Globus pallidus (tissue), 1 donor: ENCODE results near the gene RNU4-1.
"Not testable (repeated sequence)": the region's sequence is repeated elsewhere in the genome, so short reads cannot be mapped to it uniquely, and the experiment has no call there.

Experiments used
- DNase-seq: peaks from one replicate; pipeline ENCODE4 v3.0.0-alpha.2; 2015; ENCODE audit warnings: low spot score

Gene RNU4-1

DNA sequence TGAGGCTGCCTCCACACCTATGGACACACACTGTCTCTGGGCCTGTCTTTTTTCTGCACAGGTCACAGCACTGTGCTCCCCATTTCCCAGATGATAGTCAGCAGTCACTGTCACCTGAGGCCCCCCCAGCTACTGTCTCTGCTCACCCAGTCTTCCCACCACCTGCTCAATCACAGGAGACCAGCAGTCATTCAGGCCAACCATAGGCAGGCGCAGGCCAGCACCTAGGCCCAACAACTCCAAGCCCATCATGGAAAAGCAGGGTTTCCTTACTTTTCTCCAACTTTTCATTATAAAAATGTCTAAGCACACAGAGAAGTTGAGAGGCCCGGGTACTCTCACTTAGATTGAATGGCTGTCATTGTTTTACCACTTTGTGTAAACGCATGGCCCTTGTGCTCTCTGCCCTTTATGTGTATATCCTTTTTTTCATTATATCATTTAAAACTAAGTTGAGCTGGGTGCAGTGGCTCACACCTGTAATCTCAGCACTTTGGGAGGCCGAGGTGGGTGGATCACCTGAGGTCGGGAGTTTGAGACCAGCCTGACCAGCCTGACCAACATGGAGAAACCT lies 34.6 kb downstream of the RNU4-1 start:
- DNase-seq: no peak

DNA sequence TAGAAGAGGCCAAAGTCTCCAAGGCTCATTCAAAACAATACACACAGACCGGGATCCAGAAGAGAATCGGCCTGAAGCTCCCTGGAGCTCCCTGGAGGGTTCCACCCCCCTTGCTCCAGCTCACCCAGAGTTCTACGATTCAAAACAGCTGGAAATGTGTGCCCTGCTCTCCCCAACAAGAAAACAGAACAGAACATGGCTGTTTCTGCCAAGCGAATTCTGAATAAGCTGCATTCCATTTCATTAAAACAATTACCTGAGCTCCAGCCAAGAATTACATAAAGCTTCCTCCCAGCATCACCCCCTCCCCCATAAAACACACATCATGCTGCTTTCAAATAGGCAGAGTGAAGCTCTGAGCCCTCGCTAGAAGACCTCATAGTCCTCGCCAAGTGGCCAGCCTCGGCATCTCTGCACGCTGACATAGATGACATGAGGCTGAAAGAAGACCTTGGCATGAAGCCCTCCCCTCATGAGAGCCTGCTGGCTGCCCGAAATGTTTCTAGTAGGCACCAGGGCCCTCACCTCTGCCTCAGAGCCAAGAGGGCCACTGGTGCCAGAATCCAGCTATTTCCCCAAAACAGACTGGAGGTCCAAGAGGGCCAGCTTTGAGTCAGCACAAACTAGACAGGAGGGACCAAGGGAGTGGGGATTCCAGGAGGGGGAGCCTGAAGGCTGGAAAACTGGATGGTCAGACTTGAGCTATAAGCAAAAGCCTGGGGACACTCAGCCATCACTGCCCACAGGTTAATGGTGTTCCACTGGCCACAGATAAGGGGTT lies 35.8 kb downstream of the RNU4-1 start:
- DNase-seq: peak; percentile 66

DNA sequence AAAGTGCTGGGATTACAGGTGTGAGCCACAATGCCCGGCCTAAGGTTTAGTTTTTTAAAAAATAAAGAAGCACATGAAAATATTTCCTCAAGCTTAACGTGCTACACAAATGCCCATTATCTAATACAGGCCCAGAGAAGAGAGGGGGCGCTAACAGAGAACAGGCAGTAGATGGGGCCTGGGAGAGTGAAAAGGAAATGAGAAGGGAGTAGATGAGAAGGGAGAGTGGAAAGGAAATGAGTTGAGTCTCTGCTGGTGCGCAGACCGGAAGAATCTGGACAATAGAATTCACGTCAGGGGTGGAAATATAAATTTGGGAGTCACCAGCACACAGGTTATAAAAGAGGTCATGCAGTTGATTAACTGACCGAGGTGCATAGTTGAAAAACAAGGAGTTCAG lies 38.2 kb downstream of the RNU4-1 start:
- DNase-seq: no peak

DNA sequence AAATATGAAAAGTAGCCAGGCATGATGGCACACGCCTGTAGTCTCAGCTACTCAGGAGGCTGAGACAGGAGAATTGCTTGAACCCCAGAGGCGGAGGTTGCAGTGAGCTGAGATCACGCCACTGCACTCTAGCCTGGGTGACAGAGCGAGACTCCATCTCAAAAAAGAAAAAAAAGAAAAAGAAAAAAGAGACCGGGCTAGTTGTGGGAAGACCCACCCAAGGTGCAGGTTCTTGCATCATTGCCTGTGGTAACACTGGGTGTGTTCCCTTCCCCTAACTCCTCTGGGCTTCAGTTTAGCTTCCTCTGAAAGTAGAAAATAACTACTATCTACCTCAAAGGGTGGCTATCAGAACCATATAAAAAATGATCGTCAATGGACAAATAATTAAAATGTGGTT lies 39.7 kb downstream of the RNU4-1 start:
- not testable (repeated sequence) for DNase-seq

DNA sequence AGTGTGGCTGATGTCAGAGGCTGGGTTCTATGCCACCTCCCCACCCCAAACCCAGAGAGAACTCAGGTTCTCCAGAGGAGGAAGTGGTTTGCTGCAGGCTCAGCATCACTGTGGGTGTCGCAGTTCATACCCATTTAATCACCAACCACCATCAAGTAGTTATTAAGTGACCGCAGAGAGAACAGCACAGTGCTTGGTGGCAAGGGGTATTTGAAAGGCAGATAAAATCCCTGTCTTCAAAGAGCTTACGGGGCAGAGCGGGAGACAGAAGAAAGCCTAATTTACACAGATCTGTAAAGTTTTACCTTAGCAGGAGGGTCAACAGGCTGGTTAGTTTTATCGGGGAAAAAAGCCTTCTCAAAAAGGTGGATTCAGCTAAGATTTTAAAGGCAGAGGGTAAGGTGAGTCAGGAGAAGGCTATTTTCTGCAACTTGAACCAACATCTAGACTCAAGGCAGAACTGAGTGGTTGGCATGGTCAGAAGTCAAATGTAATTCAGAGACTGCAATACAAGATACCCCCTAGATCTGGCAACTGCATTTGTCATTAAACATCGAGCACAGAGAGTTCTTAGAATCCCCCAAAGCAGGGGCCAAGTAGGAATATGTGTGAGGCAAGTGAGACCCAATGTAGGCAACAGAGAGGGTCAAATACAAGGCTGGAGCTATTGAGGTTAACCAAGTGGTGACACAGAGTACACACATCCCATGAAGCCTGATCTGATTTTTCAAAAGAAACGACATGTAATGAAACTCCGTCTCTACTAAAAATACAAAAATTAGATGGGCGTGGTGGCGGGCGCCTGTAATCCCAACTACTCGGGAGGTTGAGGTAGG lies 40.7 kb downstream of the RNU4-1 start:
- DNase-seq: no peak

DNA sequence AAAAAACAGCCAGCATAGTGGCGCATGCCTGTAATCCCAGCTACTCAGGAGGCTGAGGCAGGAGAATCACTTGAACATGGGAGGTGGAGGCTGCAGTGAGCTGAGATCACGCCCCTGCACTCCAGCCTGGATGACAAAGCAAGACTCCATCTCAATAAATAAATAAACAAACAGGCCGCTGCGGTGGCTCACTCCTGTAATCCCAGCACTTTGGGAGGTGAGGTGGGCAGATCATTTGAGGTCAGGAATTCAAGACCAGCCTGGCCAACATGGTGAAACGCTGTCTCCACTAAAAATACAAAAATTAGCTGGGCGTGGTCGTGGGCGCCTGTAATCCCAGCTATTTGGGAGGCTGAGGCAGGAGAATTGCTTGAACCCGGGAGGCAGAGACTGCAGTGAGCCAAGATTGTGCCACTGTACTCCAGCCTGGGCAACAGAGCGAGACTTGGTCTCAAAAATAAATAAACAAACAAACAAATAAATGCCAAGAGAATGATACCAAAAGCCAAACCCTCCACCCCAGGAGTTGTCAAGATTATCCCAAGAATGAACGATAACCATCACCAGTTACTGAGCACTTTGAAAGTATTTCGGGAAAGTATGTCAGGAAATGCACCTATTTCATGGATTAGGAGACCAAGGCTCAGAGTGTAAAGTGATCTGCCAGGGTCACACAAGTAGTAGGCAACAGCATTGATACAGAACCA lies 41.5 kb downstream of the RNU4-1 start:
- DNase-seq: not testable (repeated sequence)

DNA sequence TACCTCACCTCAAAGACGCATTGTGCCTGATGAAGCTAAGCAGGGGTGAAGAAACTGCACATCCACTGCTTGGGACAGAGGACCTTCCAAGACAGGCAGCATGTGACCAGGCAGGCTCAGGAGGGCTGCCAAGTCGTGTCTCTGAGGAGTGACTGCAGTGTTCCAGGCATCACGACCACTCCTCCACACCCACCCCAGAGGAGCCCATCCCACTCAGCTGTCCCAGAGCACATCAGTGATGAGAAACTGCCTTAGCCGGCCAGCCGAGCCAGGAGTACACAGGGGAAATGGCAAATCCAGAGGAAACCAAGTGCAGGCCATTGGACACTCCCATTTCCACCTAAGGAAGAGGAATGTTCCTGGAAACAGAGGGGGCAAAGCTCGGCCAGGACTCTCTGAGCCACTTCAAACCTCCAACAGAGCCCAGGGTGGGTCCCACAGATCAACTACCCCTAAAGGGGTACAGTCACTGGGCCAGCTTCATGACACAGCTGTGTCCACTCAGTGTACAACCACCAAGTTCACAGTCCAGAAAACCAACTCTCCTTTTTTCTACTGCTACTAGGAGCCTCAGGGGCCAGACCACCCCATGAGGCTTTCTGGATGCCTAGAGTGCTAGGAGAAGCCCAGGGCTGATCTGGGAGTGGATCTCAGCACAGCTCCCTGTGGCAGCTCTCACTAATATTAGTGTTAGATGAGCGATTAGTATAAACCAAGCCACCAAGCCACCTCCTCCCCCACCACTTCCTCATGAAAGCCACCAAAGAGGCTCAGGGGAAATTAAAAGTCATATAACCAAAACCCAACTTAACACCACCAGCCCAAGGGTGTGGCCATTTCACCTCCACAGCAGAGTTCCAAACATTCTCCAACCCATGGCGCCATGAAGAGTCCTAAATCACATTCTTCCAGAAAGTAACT lies 42.9 kb downstream of the RNU4-1 start:
- no peak for DNase-seq

DNA sequence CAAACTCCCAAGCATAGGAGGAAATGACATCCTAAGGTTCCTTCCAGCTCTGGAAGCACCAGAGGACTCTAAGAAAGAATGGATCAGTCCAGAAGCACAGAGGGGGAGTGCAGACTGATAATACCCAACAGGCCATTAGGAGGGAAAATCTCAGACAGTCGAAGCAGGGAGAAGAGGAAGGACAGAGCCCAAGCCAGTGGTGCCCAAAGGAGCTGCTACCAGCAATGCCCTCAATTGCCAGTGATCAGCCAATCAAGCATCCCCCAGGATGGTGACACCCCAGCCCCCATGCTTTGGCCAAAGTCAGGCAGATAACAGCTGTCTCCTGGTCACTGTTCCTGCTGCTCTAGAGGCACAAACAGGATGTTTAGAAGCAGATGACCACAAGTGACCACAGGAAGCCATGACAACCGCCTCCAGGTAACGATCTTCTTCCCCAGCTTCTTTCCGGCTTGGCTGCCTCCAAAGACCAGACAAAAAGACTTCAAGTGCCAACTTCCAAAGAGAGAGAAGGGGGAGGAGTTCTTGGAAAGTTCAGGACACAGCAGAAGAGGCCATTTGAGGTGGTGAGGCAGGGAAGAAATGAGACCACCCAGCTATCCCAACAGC lies 43.7 kb downstream of the RNU4-1 start:
- no peak for DNase-seq

DNA sequence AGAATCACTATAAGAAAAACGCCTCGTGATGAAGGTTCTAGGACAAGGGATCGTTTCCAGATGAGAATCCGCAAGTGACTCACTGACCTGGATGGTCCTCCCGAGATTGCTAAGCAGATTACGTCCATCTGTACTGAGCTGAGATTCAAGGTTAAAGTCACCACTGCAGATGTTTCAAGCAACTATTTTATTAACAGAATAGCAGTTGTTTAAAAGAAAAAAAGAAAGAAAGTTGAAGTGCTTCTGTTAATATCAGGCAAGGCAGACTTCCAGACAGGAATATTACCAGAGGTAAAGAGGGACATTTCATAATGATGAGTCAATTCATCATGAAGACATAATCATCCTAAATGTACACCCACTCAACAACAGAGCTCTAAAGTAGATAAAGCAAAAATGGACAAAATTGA lies 45.4 kb downstream of the RNU4-1 start:
- DNase-seq: no peak

DNA sequence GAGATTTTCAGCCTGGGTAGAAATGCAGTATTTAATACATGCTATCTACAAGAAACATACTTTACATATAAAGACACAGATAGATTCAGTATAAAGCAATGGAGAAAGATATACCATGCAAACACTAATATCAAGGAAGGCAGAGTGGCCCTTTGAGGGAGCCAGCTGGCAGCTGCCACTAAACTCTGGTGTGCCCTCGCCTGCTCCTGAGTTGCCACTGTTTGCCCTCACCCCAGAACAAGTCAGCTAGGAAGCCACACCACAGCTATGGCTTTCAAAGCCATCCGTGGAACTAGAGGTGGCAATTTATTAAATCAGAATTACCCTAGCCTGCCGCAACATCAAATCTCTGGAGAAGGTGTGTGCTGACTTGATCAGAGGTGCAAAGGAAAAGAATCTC lies 45.9 kb downstream of the RNU4-1 start:
- DNase-seq: no peak

DNA sequence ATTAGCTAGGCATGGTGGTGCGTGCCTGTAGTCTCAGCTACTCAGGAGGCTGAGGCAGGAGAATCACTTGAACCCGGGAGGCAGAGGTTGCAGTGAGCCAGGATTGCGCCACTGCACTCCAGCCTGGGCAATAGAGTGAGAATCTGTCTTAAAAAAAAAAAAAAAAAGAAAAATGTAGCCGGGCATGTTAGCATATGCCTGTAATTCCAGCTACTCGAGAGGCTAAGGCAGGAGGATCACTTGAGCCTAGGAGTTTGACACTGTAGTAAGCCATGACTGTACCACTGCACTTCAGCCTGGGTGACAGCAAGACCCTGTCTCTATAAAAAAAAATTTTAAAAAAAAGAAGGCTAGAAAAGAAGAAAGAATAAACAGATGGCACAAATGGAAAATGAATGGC lies 46.3 kb downstream of the RNU4-1 start:
- DNase-seq: not testable (repeated sequence)
